ENCODE measurements around the gene METTL23. TPM values are rescaled to one million over a fixed set of nuclear protein-coding genes. Genes with fewer than 3 reads are reported as not detected.

Gene METTL23
- total and polyA plus RNA-seq, 2 experiments from 2014 or later, result 41.6 to 55.9 TPM

DNA sequence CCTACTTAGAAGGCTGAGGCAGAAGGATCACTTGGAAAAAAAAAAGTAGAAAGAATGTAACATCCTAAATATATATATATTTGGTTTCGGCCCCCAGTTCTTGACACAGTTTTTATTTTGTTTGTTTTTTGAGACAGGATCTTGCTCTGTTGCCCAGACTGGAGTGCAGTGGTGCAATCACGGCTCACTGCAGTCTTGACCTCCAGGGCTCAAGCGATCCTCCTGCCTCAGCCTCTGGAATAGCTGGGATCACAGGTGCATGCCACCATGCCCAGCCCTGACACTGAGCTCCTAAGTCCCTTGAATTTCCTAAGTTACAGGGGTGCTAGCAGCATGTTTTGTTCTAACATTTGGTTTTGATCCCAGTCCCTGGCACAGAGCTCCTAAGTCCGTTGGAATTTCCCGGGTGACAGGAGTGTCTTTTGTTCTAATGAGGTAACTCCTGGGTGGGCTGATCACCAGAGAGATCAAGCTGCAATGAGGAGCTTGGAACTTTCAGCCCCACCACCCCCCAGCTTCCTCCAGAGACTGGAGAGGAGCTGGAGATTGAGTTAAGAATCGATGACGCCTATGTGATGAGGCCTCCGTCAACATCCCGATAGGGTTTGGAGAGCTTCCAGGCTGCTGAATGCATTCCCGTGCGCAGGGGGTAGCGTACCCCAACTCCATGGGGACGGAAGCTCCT is 35.9 kb upstream of the METTL23 start:
- H3K27ac Mint-ChIP-seq, result no peak overlapping the region
- Histone ChIP-seq H3K79me2 (replicated peaks; ENCODE audit: insufficient read depth) (no peaks in the 10 kb centered on the region), H3F3A (replicated peaks; ENCODE audit: low read depth) (no peaks in the 10 kb centered on the region), H3K9me2 (ENCODE audit: insufficient read depth) (no peaks in the 10 kb centered on the region), H3K4me1 (ENCODE audit: insufficient read depth) (peaks cover 4% of the 10 kb centered on the region; the same call in 1 of the 2 replicates), H3K4me3 (no peak overlapping the region), H3K27me3 (ENCODE audit: insufficient read depth) (no peaks in the 10 kb centered on the region), H3K4me2 (no peak overlapping the region), H2AFZ (no peak overlapping the region), H3K36me3 (ENCODE audit: insufficient read depth) (no peaks in the 10 kb centered on the region), H4K20me1 (replicated peaks; ENCODE audit: insufficient read depth) (no peaks in the 10 kb centered on the region), H3K27ac (ENCODE audit: low read depth) (no peak overlapping the region)
- H3K4me1 Mint-ChIP-seq, result peaks cover 26% of the 10 kb centered on the region
- DNase-seq (ENCODE audit: low spot score) (no peak), ATAC-seq (no peak)
- H3K27me3 Mint-ChIP-seq (ENCODE audit: insufficient read depth, low read depth, poor library complexity), result peaks cover 3% of the 10 kb centered on the region
- H3K36me3 Mint-ChIP-seq (ENCODE audit: low read depth), result no peaks in the 10 kb centered on the region
- H3K4me3 Mint-ChIP-seq, result no peak overlapping the region
- H3K9me3 Mint-ChIP-seq, result no peaks in the 10 kb centered on the region
- no peak for TF ChIP-seq ZNF114 (CRISPR knock-in tag; IDR thresholded peaks at IDR 0.05)
- TF ChIP-seq ZNF331 (CRISPR knock-in tag; IDR thresholded peaks at IDR 0.05; ENCODE audit: low read depth), result no peak
- TF ChIP-seq, protein P1, sequence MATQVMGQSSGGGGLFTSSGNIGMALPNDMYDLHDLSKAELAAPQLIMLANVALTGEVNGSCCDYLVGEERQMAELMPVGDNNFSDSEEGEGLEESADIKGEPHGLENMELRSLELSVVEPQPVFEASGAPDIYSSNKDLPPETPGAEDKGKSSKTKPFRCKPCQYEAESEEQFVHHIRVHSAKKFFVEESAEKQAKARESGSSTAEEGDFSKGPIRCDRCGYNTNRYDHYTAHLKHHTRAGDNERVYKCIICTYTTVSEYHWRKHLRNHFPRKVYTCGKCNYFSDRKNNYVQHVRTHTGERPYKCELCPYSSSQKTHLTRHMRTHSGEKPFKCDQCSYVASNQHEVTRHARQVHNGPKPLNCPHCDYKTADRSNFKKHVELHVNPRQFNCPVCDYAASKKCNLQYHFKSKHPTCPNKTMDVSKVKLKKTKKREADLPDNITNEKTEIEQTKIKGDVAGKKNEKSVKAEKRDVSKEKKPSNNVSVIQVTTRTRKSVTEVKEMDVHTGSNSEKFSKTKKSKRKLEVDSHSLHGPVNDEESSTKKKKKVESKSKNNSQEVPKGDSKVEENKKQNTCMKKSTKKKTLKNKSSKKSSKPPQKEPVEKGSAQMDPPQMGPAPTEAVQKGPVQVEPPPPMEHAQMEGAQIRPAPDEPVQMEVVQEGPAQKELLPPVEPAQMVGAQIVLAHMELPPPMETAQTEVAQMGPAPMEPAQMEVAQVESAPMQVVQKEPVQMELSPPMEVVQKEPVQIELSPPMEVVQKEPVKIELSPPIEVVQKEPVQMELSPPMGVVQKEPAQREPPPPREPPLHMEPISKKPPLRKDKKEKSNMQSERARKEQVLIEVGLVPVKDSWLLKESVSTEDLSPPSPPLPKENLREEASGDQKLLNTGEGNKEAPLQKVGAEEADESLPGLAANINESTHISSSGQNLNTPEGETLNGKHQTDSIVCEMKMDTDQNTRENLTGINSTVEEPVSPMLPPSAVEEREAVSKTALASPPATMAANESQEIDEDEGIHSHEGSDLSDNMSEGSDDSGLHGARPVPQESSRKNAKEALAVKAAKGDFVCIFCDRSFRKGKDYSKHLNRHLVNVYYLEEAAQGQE (IDR thresholded peaks at IDR 0.05; ENCODE audit: unreplicated experiment), result no peak
- no peak for TF ChIP-seq POLR2AphosphoS5 (IDR thresholded peaks at IDR 0.05; ENCODE audit: low read depth)
- no peak for TF ChIP-seq JUNB (IDR thresholded peaks at IDR 0.05; ENCODE audit: unreplicated experiment)
- TF ChIP-seq EZH2 (IDR thresholded peaks at IDR 0.05; ENCODE audit: low read depth, unreplicated experiment), result no peak
- TF ChIP-seq, protein P2, sequence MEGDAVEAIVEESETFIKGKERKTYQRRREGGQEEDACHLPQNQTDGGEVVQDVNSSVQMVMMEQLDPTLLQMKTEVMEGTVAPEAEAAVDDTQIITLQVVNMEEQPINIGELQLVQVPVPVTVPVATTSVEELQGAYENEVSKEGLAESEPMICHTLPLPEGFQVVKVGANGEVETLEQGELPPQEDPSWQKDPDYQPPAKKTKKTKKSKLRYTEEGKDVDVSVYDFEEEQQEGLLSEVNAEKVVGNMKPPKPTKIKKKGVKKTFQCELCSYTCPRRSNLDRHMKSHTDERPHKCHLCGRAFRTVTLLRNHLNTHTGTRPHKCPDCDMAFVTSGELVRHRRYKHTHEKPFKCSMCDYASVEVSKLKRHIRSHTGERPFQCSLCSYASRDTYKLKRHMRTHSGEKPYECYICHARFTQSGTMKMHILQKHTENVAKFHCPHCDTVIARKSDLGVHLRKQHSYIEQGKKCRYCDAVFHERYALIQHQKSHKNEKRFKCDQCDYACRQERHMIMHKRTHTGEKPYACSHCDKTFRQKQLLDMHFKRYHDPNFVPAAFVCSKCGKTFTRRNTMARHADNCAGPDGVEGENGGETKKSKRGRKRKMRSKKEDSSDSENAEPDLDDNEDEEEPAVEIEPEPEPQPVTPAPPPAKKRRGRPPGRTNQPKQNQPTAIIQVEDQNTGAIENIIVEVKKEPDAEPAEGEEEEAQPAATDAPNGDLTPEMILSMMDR (conservative IDR thresholded peaks at IDR 0.05; ENCODE audit: low read depth in 2 of 2), result no peak
- TF ChIP-seq CREB1 (CRISPR knock-in tag; IDR thresholded peaks at IDR 0.05; ENCODE audit: low read depth), result no peak
- no peak for TF ChIP-seq EZH2phosphoT487 (IDR thresholded peaks at IDR 0.05; ENCODE audit: unreplicated experiment)
- TF ChIP-seq STAT1 (IDR thresholded peaks at IDR 0.05; ENCODE audit: unreplicated experiment), result no peak
- TF ChIP-seq NANOG (IDR thresholded peaks at IDR 0.05; ENCODE audit: borderline replicate concordance), result no peak
- TF ChIP-seq, protein P3, sequence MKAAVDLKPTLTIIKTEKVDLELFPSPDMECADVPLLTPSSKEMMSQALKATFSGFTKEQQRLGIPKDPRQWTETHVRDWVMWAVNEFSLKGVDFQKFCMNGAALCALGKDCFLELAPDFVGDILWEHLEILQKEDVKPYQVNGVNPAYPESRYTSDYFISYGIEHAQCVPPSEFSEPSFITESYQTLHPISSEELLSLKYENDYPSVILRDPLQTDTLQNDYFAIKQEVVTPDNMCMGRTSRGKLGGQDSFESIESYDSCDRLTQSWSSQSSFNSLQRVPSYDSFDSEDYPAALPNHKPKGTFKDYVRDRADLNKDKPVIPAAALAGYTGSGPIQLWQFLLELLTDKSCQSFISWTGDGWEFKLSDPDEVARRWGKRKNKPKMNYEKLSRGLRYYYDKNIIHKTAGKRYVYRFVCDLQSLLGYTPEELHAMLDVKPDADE (IDR thresholded peaks at IDR 0.05), result no peak
- TF ChIP-seq, protein P4, sequence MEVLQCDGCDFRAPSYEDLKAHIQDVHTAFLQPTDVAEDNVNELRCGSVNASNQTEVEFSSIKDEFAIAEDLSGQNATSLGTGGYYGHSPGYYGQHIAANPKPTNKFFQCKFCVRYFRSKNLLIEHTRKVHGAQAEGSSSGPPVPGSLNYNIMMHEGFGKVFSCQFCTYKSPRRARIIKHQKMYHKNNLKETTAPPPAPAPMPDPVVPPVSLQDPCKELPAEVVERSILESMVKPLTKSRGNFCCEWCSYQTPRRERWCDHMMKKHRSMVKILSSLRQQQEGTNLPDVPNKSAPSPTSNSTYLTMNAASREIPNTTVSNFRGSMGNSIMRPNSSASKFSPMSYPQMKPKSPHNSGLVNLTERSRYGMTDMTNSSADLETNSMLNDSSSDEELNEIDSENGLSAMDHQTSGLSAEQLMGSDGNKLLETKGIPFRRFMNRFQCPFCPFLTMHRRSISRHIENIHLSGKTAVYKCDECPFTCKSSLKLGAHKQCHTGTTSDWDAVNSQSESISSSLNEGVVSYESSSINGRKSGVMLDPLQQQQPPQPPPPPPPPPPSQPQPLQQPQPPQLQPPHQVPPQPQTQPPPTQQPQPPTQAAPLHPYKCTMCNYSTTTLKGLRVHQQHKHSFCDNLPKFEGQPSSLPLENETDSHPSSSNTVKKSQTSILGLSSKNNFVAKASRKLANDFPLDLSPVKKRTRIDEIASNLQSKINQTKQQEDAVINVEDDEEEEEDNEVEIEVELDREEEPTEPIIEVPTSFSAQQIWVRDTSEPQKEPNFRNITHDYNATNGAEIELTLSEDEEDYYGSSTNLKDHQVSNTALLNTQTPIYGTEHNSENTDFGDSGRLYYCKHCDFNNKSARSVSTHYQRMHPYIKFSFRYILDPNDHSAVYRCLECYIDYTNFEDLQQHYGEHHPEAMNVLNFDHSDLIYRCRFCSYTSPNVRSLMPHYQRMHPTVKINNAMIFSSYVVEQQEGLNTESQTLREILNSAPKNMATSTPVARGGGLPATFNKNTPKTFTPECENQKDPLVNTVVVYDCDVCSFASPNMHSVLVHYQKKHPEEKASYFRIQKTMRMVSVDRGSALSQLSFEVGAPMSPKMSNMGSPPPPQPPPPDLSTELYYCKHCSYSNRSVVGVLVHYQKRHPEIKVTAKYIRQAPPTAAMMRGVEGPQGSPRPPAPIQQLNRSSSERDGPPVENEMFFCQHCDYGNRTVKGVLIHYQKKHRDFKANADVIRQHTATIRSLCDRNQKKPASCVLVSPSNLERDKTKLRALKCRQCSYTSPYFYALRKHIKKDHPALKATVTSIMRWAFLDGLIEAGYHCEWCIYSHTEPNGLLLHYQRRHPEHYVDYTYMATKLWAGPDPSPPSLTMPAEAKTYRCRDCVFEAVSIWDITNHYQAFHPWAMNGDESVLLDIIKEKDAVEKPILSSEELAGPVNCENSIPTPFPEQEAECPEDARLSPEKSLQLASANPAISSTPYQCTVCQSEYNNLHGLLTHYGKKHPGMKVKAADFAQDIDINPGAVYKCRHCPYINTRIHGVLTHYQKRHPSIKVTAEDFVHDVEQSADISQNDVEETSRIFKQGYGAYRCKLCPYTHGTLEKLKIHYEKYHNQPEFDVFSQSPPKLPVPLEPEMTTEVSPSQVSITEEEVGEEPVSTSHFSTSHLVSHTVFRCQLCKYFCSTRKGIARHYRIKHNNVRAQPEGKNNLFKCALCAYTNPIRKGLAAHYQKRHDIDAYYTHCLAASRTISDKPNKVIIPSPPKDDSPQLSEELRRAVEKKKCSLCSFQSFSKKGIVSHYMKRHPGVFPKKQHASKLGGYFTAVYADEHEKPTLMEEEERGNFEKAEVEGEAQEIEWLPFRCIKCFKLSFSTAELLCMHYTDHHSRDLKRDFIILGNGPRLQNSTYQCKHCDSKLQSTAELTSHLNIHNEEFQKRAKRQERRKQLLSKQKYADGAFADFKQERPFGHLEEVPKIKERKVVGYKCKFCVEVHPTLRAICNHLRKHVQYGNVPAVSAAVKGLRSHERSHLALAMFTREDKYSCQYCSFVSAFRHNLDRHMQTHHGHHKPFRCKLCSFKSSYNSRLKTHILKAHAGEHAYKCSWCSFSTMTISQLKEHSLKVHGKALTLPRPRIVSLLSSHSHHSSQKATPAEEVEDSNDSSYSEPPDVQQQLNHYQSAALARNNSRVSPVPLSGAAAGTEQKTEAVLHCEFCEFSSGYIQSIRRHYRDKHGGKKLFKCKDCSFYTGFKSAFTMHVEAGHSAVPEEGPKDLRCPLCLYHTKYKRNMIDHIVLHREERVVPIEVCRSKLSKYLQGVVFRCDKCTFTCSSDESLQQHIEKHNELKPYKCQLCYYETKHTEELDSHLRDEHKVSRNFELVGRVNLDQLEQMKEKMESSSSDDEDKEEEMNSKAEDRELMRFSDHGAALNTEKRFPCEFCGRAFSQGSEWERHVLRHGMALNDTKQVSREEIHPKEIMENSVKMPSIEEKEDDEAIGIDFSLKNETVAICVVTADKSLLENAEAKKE (CRISPR knock-in tag; IDR thresholded peaks at IDR 0.05), result no peak

Measured in GM23338 (cell line).